RKO (cell line): ENCODE data around the gene SIRPB2.
A peak's percentile ranks its signal among the peaks of the same experiment; 100 is the strongest.

Experiments used
- DNase-seq: peaks from one replicate; pipeline ENCODE4 v3.0.0-alpha.2; 2016; ENCODE audit warnings: low spot score

The SIRPB2 gene

DNA sequence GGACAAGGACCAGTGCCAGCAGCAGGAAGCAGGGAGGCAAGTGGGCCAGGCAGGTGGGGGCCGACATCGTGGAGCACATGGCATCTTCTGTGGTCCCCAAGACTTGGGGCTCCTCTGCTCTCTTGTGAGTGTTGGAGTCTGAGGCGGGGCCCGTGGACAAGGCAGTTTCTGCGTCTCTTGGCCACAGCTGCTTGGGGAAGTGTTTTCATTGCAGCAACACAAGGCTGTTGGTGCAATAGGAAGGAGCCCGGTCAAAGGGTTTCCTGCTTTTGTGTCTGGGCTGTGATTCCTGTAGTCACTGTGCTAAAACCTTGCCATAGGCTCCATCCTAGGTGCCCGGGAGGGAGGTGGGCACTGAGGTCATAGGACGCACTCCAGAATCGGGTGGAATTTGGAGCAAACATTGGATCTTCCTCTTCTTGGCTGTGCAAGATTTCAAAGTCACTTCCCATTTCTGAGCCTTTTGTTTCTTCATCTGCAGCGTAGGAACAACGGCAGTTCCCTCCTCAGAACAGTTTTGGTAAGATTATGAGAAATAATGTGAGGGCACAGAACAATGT, at the start of gene SIRPB2:
TSS of gene SIRPB2 (minus strand) at position 140 of the 560 bp plus-strand sequence. CDS start at position 79, 61 bp downstream.
- no peak for DNase-seq

GRCh38 chr20:1539816-1540419, 48.7 kb upstream of the SIRPB2 start:
- no peak for DNase-seq

- no peak for DNase-seq
Observed at GRCh38 chr20:1538655-1539054, 47.4 kb upstream of the SIRPB2 start.

- no peak for DNase-seq
Observed at GRCh38 chr20:1537731-1538058, 46.5 kb upstream of the SIRPB2 start.

- DNase-seq: no peak
Observed at GRCh38 chr20:1536893-1537730, 45.9 kb upstream of the SIRPB2 start.

DNA sequence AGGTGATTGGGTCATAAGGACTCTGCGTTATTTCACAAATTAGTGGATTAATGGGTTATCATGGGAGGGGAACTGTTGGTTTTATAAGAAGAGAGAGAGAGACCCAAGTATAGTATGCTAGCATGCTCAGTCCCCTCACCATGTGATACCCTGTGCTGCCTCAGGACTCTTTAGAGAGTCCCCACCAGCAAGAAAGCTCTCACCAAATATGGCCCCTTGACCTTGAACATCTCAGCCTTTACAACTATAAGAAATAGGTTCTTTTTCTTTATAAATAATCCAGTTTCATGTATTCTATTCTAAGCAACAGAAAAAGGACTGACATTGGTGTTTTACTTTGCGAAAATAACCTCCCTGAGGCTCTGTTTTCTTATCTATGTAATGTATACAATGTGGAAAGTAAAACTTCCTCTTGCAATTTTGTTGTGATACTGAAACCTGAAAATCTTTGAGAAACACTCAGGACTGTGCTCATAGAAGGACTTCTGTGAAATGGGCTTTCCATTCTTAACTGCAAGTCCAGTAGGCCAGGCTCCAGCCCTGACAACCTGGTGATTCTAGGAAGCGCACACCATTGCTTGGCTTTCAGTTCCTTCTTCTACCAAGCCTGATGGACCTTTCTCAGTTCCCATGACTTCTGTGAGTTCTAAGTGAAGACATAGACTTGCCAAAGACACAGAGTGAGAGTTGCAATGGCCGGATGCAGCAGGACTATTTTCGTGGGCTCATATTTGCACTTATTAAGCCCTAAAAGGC, 44.4 kb upstream of the SIRPB2 start:
- no peak for DNase-seq

DNA sequence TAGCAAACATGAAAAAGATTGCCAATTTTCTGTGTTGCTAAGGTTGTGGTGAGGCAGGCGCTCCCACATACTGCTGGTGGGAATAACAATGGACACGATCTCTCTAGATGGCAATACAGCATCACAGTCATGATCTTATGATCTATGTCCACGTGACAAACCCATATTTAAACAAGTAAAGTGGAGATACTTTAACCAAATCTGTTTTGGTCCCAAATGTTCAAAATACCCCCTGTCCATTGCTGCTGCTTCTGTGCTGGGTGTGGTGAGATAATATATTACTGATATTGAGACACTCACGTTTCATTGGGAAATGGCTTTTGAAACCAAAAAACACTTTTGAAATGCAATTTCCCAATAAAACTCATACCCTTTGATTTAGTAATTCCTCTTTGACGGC, 43.3 kb upstream of the SIRPB2 start:
- no peak for DNase-seq

- DNase-seq: no peak
Observed at GRCh38 chr20:1533059-1533458, 41.8 kb upstream of the SIRPB2 start.

- DNase-seq: no peak
Observed at GRCh38 chr20:1528811-1529210, 37.6 kb upstream of the SIRPB2 start.

GRCh38 chr20:1527923-1528322, 36.7 kb upstream of the SIRPB2 start:
- DNase-seq: no peak

GRCh38 chr20:1526896-1527295, 35.7 kb upstream of the SIRPB2 start:
- DNase-seq: no peak

- no peak for DNase-seq
Observed at GRCh38 chr20:1526310-1526709, 35.1 kb upstream of the SIRPB2 start.

GRCh38 chr20:1524004-1524403, 32.8 kb upstream of the SIRPB2 start:
- DNase-seq: no peak

- no peak for DNase-seq
Observed at GRCh38 chr20:1517010-1517409, 25.8 kb upstream of the SIRPB2 start.

DNA sequence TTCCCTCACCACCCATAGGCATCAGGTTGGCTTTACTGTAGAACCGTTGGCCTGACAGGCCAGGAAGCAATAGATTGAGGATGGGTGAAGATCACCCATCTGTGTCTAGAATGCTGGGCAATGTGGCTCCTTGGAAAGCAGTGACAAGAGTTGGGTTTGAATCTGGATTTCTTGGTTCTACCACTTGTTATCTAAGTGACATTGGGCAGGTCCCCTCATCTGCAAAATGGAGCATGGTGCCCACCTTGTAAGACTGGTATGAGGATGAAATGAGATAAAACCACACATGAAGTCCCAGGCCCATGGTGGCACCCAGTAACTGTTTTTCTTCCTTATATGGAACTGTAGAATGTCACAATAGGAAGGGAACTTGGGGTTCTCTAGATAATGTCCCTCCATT, 22.6 kb upstream of the SIRPB2 start:
- no peak for DNase-seq

DNA sequence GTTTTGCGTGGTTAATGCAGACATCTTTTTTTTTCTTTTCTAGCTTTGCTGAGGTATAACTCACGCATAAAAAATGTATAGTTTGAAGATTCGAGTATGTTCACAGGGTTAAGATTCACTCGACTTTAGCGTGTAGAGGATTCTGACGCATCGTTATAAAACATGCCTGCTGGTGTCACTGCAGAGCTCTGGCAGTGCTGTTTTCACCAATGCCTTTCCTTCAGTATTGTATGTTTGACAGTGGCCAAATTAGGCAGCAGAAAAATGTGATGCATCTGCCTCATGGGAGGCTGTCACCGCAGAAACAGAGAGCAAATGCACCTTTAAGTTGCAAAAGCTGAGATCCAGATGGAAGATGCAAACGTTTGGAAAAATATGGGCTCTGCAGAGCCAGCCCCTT, 18.0 kb upstream of the SIRPB2 start:
- DNase-seq: peak; percentile 56

GRCh38 chr20:1508574-1508973, 17.4 kb upstream of the SIRPB2 start:
- no peak for DNase-seq

DNA sequence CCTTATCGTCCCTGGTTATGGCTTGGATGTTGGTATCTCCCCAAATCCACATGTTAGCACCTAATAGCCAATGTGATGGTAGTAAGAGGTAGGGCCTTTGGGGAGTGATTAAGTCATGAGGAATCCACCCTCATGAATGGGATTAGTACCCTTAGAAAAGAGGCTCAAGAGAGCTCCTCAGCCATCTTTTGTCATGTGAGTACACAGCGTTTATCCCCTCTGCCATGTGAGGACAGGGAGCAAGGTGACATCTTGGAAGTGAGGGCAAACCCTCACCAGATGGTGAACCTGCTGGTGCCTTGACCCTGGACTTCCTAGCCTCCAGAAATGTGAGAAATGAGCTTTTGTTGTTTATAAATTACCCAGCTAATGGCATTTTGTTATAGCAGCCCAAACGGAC, 16.1 kb upstream of the SIRPB2 start:
- DNase-seq: no peak

- DNase-seq: no peak
Observed at GRCh38 chr20:1505871-1506270, 14.7 kb upstream of the SIRPB2 start.

- DNase-seq: no peak
Observed at GRCh38 chr20:1505361-1505760, 14.1 kb upstream of the SIRPB2 start.

GRCh38 chr20:1503564-1504227, 12.5 kb upstream of the SIRPB2 start:
- DNase-seq: peak; percentile 98

DNA sequence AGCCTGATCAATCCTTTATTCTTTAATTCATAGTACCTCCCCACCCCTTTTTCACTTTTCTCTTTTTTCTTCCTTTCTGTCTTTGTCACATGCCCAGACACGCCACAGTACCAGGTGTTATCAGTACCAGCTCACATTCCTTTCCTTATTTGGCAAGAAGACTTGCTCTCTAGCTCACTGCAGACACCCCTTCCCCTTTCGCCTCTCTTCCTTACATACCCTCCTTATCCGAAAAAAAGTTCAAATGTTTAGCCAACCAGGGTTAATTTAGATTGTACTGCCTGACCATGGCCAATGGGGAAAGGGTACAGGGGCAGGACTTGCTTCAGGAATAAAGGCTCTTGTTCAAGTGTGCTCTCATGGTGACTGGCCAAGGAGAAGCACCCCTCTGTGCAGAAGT, 9.3 kb upstream of the SIRPB2 start:
- no peak for DNase-seq
